K562 (cell line): ENCODE results near the gene GTPBP2. TPM values are rescaled to one million over a fixed set of nuclear protein-coding genes. Genes with fewer than 3 reads are reported as not detected.

Source experiments
- CBX5 ChIP-seq: IDR thresholded peaks from 2 replicates; pipeline ENCODE4 v1.6.1; 2014; ENCODE audit warnings: low read depth, borderline replicate concordance
- EZH2 ChIP-seq: IDR thresholded peaks from 2 replicates; pipeline ENCODE4 v1.6.1; 2012; ENCODE audit warnings: low read depth, mild to moderate bottlenecking, inconsistent platforms, low read length, borderline replicate concordance
- FOSL1 ChIP-seq: fragments of 200-800 bp; sonication (Bioruptor generic); conservative IDR thresholded peaks from 2 replicates; pipeline ENCODE4 v1.6.1; 2016; ENCODE audit warnings: missing genetic modification characterization, missing compliant biosample characterization
- GABPA ChIP-seq: fragments of 200-800 bp; sonication (Bioruptor generic); conservative IDR thresholded peaks from 2 replicates; pipeline ENCODE4 v1.6.1; 2016; ENCODE audit warnings: low read depth, missing genetic modification characterization, missing compliant biosample characterization
- KDM2B ChIP-seq: fragments of 250-450 bp; sonication (Bioruptor Pico); IDR thresholded peaks from 2 replicates; pipeline ENCODE4 v1.8.0; 2021; ENCODE audit warnings: mild to moderate bottlenecking, moderate library complexity
- NFIC ChIP-seq: fragments of 450-650 bp; IDR thresholded peaks from 2 replicates; pipeline ENCODE4 v1.6.1; 2017; ENCODE audit warnings: mild to moderate bottlenecking, inconsistent platforms
- RBM15 ChIP-seq: fragments of 200-400 bp; formaldehyde crosslinking; IDR thresholded peaks from 2 replicates; pipeline ENCODE4 v1.6.1; 2018; ENCODE audit warnings: mild to moderate bottlenecking, low read length, moderate library complexity; ENCODE audit not compliant: insufficient read depth
- SUPT5H ChIP-seq: fragments of 450-650 bp; IDR thresholded peaks from 2 replicates; pipeline ENCODE4 v1.6.1; 2016
- TBP ChIP-seq: optimal IDR thresholded peaks from 2 replicates; pipeline ENCODE3; 2011; ENCODE audit warnings: low read depth, low read length, improper control_type of control experiment
- TEAD1 ChIP-seq, 2 experiments: fragments of 450-650 bp in 1 of 2; sonication (generic) in 1 of 2; formaldehyde crosslinking; IDR thresholded peaks; 2 replicates each; pipeline versions ENCODE4 v1.4.0 to v1.8.0; 2020 to 2022; ENCODE audit warnings: mild to moderate bottlenecking in 2 of 2, missing genetic modification reagents in 1 of 2
- ZBTB17 ChIP-seq: fragments of 450-650 bp; formaldehyde crosslinking; IDR thresholded peaks from 2 replicates; pipeline ENCODE4 v1.4.0; 2020; ENCODE audit warnings: mild to moderate bottlenecking
- ZFP1 ChIP-seq: fragments of 450-650 bp; formaldehyde crosslinking; IDR thresholded peaks from 2 replicates; pipeline ENCODE4 v1.4.0; 2020; ENCODE audit warnings: mild to moderate bottlenecking, mixed read lengths
- ZNF134 ChIP-seq: fragments of 250-450 bp; sonication (Bioruptor Pico); conservative IDR thresholded peaks from 2 replicates; pipeline ENCODE4 v1.4.0; 2020
- polyA plus RNA-seq, 8 experiments: library from polyadenylated mRNA; depleted of rRNA in 4 of 8; stranded (reverse) in 5 of 8; unstranded in 3 of 8; fragments of >200 nt; fragmentation: Nextera tagmentation in 2 of 8; fragmentation: Illumina TruSeq in 1 of 8; extraction: Ambion mirVana in 2 of 8; extraction: Trizol in 1 of 8; gene quantifications; 2 replicates each; pipeline versions ENCODE4 v1.2.1 to v1.2.3, GENCODE V29; 2011 to 2014; ENCODE audit warnings: inconsistent platforms in 1 of 8, missing spikeins in 1 of 8
- total RNA-seq, 7 experiments: library from RNA; depleted of rRNA in 6 of 7; stranded (reverse); fragments of >200 nt in 6 of 7; fragmentation: Illumina TruSeq in 2 of 7; extraction: Trizol in 2 of 7; gene quantifications; 2 replicates each; pipeline versions ENCODE4 v1.2.1 to v1.2.3, GENCODE V29; 2011 to 2021; ENCODE audit warnings: low replicate concordance in 1 of 7
- TF ChIP-seq, protein P1 (sequence below), 2 experiments: fragments of 450-650 bp; IDR thresholded peaks; 2 replicates each; pipeline ENCODE4 v1.6.1; 2016; ENCODE audit warnings: mild to moderate bottlenecking in 2 of 2, borderline replicate concordance in 1 of 2, low read depth in 1 of 2, moderate library complexity in 1 of 2
- TF ChIP-seq, protein P2 (sequence below): fragments of 250-450 bp; sonication (Bioruptor Pico); IDR thresholded peaks from 2 replicates; pipeline ENCODE4 v1.8.0; 2021; ENCODE audit warnings: borderline replicate concordance, mild to moderate bottlenecking, moderate library complexity; ENCODE audit not compliant: poor library complexity, severe bottlenecking
- TF ChIP-seq, protein P3 (sequence below): sonication (generic); formaldehyde crosslinking; IDR thresholded peaks from 2 replicates; pipeline ENCODE4 v1.8.1; 2022; ENCODE audit warnings: missing genetic modification reagents

GTPBP2 gene
- total and polyA plus RNA-seq, 9 of the 15 experiments (the other 6 are each of a cell fraction or from before 2014, with no cell fraction given): 48.4 to 196 (median 111) TPM

DNA sequence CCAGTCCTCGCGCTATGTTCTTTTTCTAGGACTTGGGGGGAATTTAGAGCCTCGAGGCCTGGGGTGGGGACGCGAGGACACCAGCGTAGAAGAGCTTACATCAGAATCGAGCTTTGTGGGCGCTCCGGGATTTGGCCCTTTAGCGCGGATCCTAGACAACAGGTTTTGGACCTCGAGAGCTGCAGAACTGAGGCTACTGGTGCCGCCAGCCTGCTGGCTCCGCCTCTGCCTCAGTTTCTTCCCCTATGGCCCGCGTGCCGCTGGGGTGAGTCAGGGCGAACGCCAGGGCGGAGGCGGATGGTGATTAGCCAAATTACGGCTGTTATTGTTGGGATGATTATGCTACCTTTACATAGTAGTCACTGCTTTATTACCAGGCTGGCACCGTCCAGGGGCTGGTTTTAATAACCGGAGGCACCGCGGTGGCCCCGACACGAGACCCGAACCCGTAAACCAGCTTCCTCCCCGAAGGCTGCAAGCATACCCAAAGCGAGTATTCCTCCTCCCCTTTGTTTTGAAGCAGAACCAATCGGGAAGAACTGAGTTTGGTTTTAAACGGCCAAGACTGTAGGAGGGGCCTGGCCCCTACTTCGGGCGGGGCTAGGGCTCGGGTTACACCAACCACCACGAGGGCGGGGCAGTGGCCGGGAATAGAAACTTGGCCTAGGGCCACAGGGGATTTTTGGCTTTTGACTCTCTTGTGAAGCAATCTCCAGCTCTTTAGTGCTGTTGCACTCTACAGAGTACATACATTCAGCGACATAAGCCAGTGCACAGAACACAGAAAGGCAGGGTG lies 639 bp upstream of the GTPBP2 start (continued):
- TF ChIP-seq, protein P1, sequence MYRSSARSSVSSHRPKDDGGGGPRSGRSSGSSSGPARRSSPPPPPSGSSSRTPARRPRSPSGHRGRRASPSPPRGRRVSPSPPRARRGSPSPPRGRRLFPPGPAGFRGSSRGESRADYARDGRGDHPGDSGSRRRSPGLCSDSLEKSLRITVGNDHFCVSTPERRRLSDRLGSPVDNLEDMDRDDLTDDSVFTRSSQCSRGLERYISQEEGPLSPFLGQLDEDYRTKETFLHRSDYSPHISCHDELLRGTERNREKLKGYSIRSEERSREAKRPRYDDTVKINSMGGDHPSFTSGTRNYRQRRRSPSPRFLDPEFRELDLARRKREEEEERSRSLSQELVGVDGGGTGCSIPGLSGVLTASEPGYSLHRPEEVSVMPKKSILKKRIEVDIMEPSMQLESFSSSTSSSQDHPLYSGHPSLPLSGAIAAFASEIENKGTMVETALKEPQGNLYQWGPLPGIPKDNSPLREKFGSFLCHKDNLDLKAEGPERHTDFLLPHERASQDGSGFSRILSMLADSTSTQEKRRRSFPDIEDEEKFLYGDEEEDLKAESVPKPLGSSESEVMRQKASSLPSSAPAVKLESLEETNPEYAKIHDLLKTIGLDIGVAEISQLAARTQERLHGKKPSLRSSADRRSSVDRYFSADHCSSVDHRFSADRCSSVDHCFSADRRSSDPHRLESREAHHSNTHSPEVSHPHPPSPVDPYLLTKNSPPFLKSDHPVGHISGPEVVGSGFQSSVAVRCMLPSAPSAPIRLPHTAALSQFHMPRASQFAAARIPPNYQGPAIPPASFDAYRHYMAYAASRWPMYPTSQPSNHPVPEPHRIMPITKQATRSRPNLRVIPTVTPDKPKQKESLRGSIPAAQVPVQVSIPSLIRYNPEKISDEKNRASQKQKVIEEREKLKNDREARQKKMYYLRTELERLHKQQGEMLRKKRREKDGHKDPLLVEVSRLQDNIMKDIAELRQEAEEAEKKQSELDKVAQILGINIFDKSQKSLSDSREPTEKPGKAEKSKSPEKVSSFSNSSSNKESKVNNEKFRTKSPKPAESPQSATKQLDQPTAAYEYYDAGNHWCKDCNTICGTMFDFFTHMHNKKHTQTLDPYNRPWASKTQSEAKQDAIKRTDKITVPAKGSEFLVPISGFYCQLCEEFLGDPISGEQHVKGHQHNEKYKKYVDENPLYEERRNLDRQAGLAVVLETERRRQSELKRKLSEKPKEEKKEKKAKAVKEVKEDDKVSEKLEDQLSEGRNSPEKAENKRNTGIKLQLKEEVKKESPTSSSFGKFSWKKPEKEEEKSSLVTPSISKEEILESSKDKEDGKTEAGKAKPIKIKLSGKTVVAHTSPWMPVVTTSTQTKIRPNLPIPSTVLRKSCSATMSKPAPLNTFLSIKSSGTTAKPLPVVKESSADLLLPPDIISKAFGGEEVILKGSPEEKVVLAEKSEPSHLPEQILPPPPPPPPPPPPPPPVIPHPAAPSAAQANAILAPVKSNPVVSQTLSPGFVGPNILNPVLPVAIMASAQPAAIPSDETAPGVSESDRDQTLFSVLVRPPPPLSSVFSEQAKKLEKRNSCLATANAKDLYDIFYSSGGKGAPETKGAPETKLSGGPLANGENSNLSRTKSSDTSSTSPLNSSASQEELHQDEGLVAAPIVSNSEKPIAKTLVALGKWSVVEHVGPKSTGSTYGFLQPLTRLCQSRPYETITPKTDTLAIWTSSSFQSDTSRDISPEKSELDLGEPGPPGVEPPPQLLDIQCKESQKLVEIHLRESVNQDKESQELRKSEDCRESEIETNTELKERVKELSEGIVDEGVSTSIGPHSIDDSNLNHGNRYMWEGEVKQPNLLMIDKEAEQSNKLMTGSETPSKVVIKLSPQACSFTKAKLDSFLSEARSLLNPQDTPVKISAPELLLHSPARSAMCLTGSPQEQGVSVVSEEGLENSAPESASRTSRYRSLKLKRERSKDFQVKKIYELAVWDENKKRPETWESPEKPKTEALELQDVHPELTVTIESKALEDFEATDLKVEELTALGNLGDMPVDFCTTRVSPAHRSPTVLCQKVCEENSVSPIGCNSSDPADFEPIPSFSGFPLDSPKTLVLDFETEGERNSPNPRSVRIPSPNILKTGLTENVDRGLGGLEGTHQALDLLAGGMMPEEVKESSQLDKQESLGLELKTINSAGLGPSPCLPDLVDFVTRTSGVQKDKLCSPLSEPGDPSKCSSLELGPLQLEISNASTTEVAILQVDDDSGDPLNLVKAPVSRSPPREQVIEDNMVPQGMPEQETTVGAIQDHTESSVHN (IDR thresholded peaks at IDR 0.05; ENCODE audit: borderline replicate concordance in 1 of 2, low read depth in 1 of 2): peak in 1 of 2 experiments; percentile 34; a peak in 1 of 4 replicates
- no peak for TF ChIP-seq GABPA (tag)
- TF ChIP-seq ZBTB17 (CRISPR knock-in tag): peak; percentile 87
- TF ChIP-seq FOSL1 (tag): no peak; the same call in none of the 2 replicates
- TF ChIP-seq ZFP1 (CRISPR knock-in tag): no peak
- TF ChIP-seq, protein P2, sequence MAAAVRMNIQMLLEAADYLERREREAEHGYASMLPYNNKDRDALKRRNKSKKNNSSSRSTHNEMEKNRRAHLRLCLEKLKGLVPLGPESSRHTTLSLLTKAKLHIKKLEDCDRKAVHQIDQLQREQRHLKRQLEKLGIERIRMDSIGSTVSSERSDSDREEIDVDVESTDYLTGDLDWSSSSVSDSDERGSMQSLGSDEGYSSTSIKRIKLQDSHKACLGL (CRISPR knock-in tag): no peak
- peak; percentile 5; the same call in 1 of the 2 replicates for TF ChIP-seq ZNF134 (CRISPR knock-in tag)
- no peak for TF ChIP-seq CBX5
- TF ChIP-seq EZH2: no peak
- peak; percentile 43 to 76; a peak in 1 of 4 replicates for TF ChIP-seq TEAD1 (CRISPR knock-in tag; IDR thresholded peaks at IDR 0.05)
- TF ChIP-seq, protein P3, sequence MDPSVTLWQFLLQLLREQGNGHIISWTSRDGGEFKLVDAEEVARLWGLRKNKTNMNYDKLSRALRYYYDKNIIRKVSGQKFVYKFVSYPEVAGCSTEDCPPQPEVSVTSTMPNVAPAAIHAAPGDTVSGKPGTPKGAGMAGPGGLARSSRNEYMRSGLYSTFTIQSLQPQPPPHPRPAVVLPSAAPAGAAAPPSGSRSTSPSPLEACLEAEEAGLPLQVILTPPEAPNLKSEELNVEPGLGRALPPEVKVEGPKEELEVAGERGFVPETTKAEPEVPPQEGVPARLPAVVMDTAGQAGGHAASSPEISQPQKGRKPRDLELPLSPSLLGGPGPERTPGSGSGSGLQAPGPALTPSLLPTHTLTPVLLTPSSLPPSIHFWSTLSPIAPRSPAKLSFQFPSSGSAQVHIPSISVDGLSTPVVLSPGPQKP (CRISPR knock-in tag): no peak
- no peak for TF ChIP-seq RBM15
- no peak for TF ChIP-seq KDM2B (CRISPR knock-in tag)
- TF ChIP-seq TBP: peak; percentile 98
- peak; percentile 97 for TF ChIP-seq SUPT5H
- peak; percentile 99 for TF ChIP-seq NFIC
